ENCODE results near the gene POLR3B. TPM values are rescaled to one million over a fixed set of nuclear protein-coding genes. Genes with fewer than 3 reads are reported as not detected.

POLR3B gene
- total and polyA plus RNA-seq, 2 of the 8 experiments (the other 6 are each of a cell fraction or from before 2014, with no cell fraction given): 5.0 to 13.2 TPM

DNA sequence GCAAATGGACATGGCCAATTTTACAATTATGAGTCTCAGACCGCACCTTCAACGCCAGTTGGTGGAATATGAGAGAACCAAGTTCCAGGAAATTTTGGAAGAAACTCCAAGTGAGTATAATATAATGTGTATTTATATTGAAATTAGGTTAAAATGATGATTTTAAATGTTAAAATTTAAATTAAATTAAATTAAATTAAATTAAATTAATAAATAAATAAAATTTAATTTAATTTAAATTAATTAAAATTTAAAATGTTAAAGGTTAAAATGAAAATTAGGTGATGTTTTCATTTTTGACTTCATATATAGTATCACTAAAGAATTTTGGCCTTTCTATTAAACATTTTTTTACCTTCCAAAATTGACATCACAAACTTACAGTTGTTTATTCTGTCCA is 34.0 kb upstream of the POLR3B start:
- H2BK12ac ChIP-seq (ENCODE audit: low read depth, low read length): no peak overlapping the region
- 93% methylated on average over 2 of the region's 2 CpGs; no CpG with 5 or more reads in 1 of the 2 experiments for WGBS, 2 experiments (ENCODE audit: extremely low coverage in 1 of 2, insufficient coverage in 1 of 2, insufficient read length in 1 of 2, insufficient replicate concordance in 2 of 2, low coverage in 1 of 2, low lambda C conversion rate in 2 of 2, missing lambda C conversion rate in 1 of 2)

More for the DNA sequence above, 34.0 kb upstream of the POLR3B start:
- Histone ChIP-seq H4K8ac (ENCODE audit: extremely low read depth, insufficient read depth, low read length) (no peak overlapping the region), H2BK120ac (replicated peaks; ENCODE audit: low read depth, low read length) (no peak overlapping the region), H3K9me3 (ENCODE audit: insufficient read depth in 2 of 2, low read depth in 1 of 2, low read length in 1 of 2) (no peaks in the 10 kb centered on the region), H4K20me1 (replicated peaks in 1 of 2; ENCODE audit: control insufficient read depth in 1 of 2, insufficient read depth in 2 of 2, low read length in 2 of 2) (no peaks in the 10 kb centered on the region), H2AK5ac (ENCODE audit: low read depth, low read length) (no peak overlapping the region), H2AFZ (ENCODE audit: low read length) (no peak overlapping the region), H3K23me2 (ENCODE audit: low read depth, low read length) (no peaks in the 10 kb centered on the region; the same call in 1 of the 2 replicates), H3K4me2 (ENCODE audit: insufficient read depth in 1 of 2, low read depth in 2 of 2, low read length in 2 of 2) (no peak overlapping the region), H3K79me2 (ENCODE audit: control insufficient read depth in 1 of 2, insufficient read depth in 2 of 2, low read length in 2 of 2) (no peaks in the 10 kb centered on the region), H3K56ac (replicated peaks; ENCODE audit: insufficient read length, low read depth, low read length) (no peak overlapping the region), H3K4me3 (ENCODE audit: extremely low read depth in 1 of 4, insufficient read depth in 2 of 4, low read depth in 3 of 4, low read length in 4 of 4) (no peak overlapping the region), H3K18ac (ENCODE audit: extremely low read depth, low read length) (no peak overlapping the region), H3K4me1 (replicated peaks in 1 of 4; ENCODE audit: control insufficient read depth in 3 of 4, insufficient read depth in 4 of 4, low read length in 3 of 4) (no peaks in the 10 kb centered on the region), H2BK15ac (ENCODE audit: low read length) (no peak overlapping the region), H2BK20ac (ENCODE audit: low read length) (no peak overlapping the region), H3K14ac (ENCODE audit: insufficient read length) (no peak overlapping the region), H3K79me1 (ENCODE audit: low read depth, low read length) (0 out of 2 replicates have a peak, but pooled peaks cover 2% of the 10 kb centered on the region), H3K36me3 (ENCODE audit: control insufficient read depth in 2 of 4, insufficient read depth in 4 of 4, low read length in 3 of 4) (no peaks in the 10 kb centered on the region; a peak in 1 of 8 replicates), H3K4ac (replicated peaks; ENCODE audit: insufficient read length, low read depth, low read length) (no peak overlapping the region), H4K91ac (replicated peaks; ENCODE audit: insufficient read length, low read length) (no peak overlapping the region), H3K9ac (replicated peaks in 1 of 4; ENCODE audit: extremely low read depth in 1 of 4, low read depth in 3 of 4, low read length in 3 of 4) (no peak overlapping the region), H3K27me3 (replicated peaks in 1 of 4; ENCODE audit: control insufficient read depth in 3 of 4, extremely low read depth in 1 of 4, insufficient read depth in 3 of 4, low read length in 3 of 4) (peaks cover 0 to 5% (median 1%) of the 10 kb centered on the region in 4 experiments; a peak in 3 of 7 replicates), H2BK5ac (ENCODE audit: low read depth, low read length) (no peak overlapping the region), H3K27ac (ENCODE audit: low read depth, low read length) (no peak overlapping the region), H3K23ac (ENCODE audit: insufficient read length) (no peak overlapping the region), H4K5ac (ENCODE audit: insufficient read length, low read depth, low read length) (no peak overlapping the region)
- FAIRE-seq (no peak), DNase-seq (ENCODE audit: low read depth in 1 of 2, low spot score in 2 of 2) (no peak)
- ChIA-PET POLR2A (ENCODE audit: partially characterized antibody) (no interaction called here), CTCF (ENCODE audit: partially characterized antibody) (no interaction called here)
- TF ChIP-seq TCF12 (IDR thresholded peaks at IDR 0.05; ENCODE audit: low read depth, low read length): no peak
- TF ChIP-seq TEAD4 (IDR thresholded peaks at IDR 0.05; ENCODE audit: low read depth, low read length): no peak
- no peak for TF ChIP-seq SRF (IDR thresholded peaks at IDR 0.05; ENCODE audit: low read depth, low read length)
- no peak for TF ChIP-seq ZNF274 (IDR thresholded peaks at IDR 0.05; ENCODE audit: borderline replicate concordance, extremely low read depth, low read length)
- no peak for TF ChIP-seq BCL11A (IDR thresholded peaks at IDR 0.05; ENCODE audit: low read depth in 2 of 2, low read length in 2 of 2)
- TF ChIP-seq EZH2 (IDR thresholded peaks at IDR 0.05; ENCODE audit: low read depth, low read length, severe bottlenecking): no peak
- TF ChIP-seq KDM5A (IDR thresholded peaks at IDR 0.05; ENCODE audit: low read length): no peak
- no peak for TF ChIP-seq RNF2 (IDR thresholded peaks at IDR 0.05; ENCODE audit: borderline replicate concordance, low read depth, low read length, missing control alignments, poor library complexity, severe bottlenecking)
- TF ChIP-seq SP1 (IDR thresholded peaks at IDR 0.05; ENCODE audit: low read depth, low read length): no peak
- no peak for TF ChIP-seq HDAC6 (IDR thresholded peaks at IDR 0.05; ENCODE audit: low read depth, low read length)
- no peak for TF ChIP-seq HDAC2 (IDR thresholded peaks at IDR 0.05; ENCODE audit: borderline replicate concordance in 1 of 2, low read depth in 2 of 2, low read length in 2 of 2)

Measured in H1 (cell line).